Measurements from ENCODE around the gene ZNRF3. TPM values are rescaled to one million over a fixed set of nuclear protein-coding genes. Genes with fewer than 3 reads are reported as not detected.
"Not testable (repeated sequence)": the region's sequence is repeated elsewhere in the genome, so short reads cannot be mapped to it uniquely, and the experiment has no call there.

ZNRF3 gene
- total RNA-seq, 2 donors from 2014 or later: 7.8 to 8.6 TPM

DNA sequence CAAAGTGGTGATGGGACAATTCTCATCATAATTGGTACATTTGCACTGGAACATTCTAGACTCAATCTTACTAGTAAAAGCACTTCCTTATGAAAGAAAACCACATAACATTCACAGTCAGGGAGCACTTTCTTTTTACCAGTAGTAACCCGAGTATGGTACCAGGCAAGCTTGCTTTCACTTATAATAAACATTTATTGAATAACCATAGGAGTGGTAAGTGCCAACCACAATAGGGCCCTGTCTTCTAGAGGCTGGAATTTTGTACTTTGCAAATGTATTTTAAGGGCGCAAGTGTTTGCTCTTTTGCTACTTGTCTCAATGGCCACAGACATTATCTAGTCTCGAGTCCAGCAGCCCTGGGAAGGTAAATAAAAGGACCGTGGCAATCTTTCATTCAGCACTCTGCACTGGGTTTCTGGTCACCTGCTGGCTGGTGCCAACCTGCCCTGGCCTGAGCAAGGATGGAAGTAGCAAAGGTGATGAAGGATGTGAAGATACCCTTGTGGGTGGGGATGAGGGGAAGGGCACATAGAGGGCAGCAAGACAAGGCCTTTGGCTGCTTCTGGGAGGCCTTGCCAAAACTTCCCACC lies 154.1 kb downstream of the ZNRF3 start:
- ATAC-seq (no peak), DNase-seq (no peak)
- Histone ChIP-seq H3K36me3 (replicated peaks in 1 of 2; ENCODE audit: insufficient read depth in 1 of 2, low read depth in 2 of 2) (no peaks in the 10 kb centered on the region), H3K27ac (no peak overlapping the region), H3K27me3 (no peaks in the 10 kb centered on the region), H3K9me3 (no peaks in the 10 kb centered on the region), H3K4me3 (no peak overlapping the region), H3K4me1 (peaks cover 21% of the 10 kb centered on the region)
- intact Hi-C loops (cut with DNase I): no loop called here
- TF ChIP-seq, protein P1, sequence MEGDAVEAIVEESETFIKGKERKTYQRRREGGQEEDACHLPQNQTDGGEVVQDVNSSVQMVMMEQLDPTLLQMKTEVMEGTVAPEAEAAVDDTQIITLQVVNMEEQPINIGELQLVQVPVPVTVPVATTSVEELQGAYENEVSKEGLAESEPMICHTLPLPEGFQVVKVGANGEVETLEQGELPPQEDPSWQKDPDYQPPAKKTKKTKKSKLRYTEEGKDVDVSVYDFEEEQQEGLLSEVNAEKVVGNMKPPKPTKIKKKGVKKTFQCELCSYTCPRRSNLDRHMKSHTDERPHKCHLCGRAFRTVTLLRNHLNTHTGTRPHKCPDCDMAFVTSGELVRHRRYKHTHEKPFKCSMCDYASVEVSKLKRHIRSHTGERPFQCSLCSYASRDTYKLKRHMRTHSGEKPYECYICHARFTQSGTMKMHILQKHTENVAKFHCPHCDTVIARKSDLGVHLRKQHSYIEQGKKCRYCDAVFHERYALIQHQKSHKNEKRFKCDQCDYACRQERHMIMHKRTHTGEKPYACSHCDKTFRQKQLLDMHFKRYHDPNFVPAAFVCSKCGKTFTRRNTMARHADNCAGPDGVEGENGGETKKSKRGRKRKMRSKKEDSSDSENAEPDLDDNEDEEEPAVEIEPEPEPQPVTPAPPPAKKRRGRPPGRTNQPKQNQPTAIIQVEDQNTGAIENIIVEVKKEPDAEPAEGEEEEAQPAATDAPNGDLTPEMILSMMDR (IDR thresholded peaks at IDR 0.05): no peak
- TF ChIP-seq POLR2A (IDR thresholded peaks at IDR 0.05): no peak
- WGBS, 2 donors: 39 to 42% methylated on average over 4 of the region's 4 CpGs

DNA sequence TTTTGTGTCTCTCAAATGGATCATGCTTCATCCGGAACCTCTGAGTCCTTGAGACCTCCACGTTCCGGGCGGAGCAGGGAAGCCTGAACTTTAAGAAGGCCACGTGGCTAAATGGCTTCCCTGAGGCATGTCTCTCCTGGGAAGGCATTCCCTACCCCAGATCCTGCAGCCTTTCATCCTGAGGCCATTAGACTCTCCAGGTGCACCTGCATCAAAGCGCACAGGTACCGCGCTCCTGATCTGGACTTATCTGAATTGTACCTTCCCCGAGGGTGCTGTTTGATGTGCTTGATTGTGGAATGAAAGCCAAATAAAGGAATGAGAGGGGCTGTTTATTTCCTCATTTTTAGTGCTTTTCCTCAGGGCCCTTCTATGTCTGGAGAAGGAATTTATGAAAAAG lies 155.8 kb downstream of the ZNRF3 start:
- peaks cover 10% of the 10 kb centered on the region for H3K4me1 ChIP-seq
- 67 to 76% methylated on average over 9 of the region's 9 CpGs for WGBS, 2 donors
- intact Hi-C loops (cut with DNase I): no loop called here
- H3K9me3 ChIP-seq: no peaks in the 10 kb centered on the region
- no peak overlapping the region for H3K4me3 ChIP-seq
- H3K27me3 ChIP-seq: no peaks in the 10 kb centered on the region
- no peak for ATAC-seq
- no peak for DNase-seq
- no peak overlapping the region for H3K27ac ChIP-seq
- TF ChIP-seq, protein P1 (IDR thresholded peaks at IDR 0.05): no peak
- TF ChIP-seq POLR2A (IDR thresholded peaks at IDR 0.05): no peak
- H3K36me3 ChIP-seq (replicated peaks in 1 of 2; ENCODE audit: insufficient read depth in 1 of 2, low read depth in 2 of 2): no peaks in the 10 kb centered on the region

DNA sequence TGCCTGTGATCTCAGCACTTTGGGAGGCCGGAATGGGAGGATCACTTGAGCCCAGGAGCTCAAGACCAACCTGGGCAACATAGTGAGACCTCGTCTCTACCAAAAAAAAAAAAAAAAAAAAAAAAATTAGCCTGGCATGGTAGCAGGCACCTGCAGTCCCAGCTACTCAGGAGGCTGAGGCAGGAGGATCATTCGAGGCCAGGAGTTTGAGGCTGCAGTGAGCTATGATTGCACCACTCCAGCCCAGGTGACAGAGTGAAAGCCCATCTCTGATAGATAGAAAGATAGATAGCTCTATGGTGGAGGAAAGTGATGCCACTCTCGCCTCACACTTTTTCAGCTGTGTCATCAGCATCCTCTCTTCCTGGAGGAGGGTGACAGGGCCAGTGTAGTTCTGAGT lies 156.3 kb downstream of the ZNRF3 start:
- WGBS, 2 donors: 82 to 89% methylated on average over 3 to 4 of the region's 4 CpGs
- ATAC-seq: not testable (repeated sequence)

DNA sequence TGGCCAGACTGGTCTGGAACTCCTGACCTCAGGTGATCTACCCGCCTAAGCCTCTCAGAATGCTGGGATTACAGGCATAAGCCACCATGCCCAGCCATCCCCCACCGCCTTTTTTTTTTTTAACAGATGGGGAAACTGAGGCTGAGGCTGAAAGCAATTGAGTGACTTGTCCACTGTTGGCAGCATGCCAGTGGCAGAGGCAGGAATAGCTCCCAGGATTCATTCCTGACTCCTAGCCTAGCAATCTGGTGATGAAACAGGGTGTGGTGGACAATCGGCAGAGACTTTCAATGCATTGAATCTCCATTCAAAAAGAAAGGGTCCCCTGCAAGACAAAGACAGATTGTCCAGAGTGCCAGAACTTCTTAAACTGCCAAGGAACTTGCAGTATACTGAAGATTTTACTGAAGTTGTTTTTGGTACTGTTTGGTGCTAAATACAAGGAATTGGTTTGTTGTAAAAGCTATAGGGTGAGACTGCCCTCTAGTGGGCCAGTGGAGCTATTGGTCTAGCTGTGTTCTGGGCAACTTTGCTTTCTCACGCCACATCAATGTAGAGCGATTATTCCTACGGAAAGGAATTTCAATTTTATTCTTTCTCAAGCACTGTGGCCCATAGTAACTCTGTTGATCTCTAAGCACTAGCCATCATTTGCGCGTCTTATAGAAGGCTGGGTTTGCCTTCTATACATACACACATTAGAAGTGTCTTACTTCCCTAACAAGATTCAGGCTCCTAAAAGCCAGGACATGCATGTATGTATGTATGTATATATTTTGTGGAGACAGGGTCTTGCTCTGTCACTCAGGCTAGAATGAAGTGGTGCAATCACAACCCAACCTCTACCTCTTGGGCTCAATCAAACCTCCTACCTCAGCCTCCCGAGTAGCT lies 157.3 kb downstream of the ZNRF3 start:
- intact Hi-C loops (cut with DNase I): no loop called here
- Histone ChIP-seq H3K27me3 (no peaks in the 10 kb centered on the region), H3K9me3 (no peaks in the 10 kb centered on the region), H3K27ac (no peak overlapping the region), H3K36me3 (replicated peaks in 1 of 2; ENCODE audit: insufficient read depth in 1 of 2, low read depth in 2 of 2) (peaks cover 0 to under 1% of the 10 kb centered on the region in 2 donors), H3K4me3 (no peak overlapping the region), H3K4me1 (peaks cover 10% of the 10 kb centered on the region)
- TF ChIP-seq, protein P1 (IDR thresholded peaks at IDR 0.05): peak; percentile 92 to 97 (median 95)
- TF ChIP-seq POLR2A (IDR thresholded peaks at IDR 0.05): no peak
- ATAC-seq (peak; percentile 83), DNase-seq (peak; percentile 77 to 83 (median 81))
- WGBS, 2 donors: 28 to 37% methylated on average over 9 of the region's 9 CpGs

More for the DNA sequence above, 156.3 kb downstream of the ZNRF3 start:
- H3K27me3 ChIP-seq; H3K9me3 ChIP-seq; intact Hi-C loops (cut with DNase I); H3K4me3 ChIP-seq; H3K36me3 ChIP-seq (replicated peaks in 1 of 2; ENCODE audit: insufficient read depth in 1 of 2, low read depth in 2 of 2); H3K4me1 ChIP-seq; DNase-seq; H3K27ac ChIP-seq: not testable (repeated sequence)

DNA sequence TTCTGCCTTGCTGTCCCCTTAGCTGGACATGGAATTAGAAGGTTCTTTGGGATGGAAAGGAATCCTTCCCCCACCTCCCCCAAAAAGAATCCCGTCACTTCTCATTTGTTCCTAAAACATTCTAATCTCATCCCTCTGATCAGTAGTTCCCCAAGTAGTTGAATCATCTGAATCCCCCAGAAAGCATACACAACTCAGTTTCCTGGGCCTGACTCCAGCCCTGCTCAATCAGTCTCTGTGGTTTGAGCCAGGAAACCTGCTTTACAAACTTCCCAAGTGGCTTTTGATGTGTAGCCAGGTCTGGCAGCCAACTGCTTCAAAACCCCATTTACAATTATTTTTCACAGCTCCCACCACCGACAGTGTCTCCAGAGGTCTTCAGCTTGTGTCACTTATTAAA lies 158.0 kb downstream of the ZNRF3 start:
- Histone ChIP-seq H3K4me3 (no peak overlapping the region), H3K36me3 (replicated peaks in 1 of 2; ENCODE audit: insufficient read depth in 1 of 2, low read depth in 2 of 2) (peaks cover 0 to 5% of the 10 kb centered on the region in 2 donors), H3K4me1 (peaks cover 10% of the 10 kb centered on the region), H3K9me3 (no peaks in the 10 kb centered on the region), H3K27me3 (no peaks in the 10 kb centered on the region), H3K27ac (peak overlapping the region in 1 of 4 donors; percentile 17)
- intact Hi-C loops (cut with DNase I): no loop called here
- no peak for TF ChIP-seq POLR2A (IDR thresholded peaks at IDR 0.05)
- TF ChIP-seq, protein P1 (IDR thresholded peaks at IDR 0.05): no peak
- 16 to 34% methylated on average over 2 of the region's 2 CpGs for WGBS, 2 donors
- DNase-seq: peak in 2 of 4 donors; percentile 22 to 31
- ATAC-seq: no peak

Data from body of pancreas (tissue), 4 donors.